Erythroblast (primary cell): ENCODE data around the gene SLCO4C1.

Source experiments
- GATA1 ChIP-seq: IDR thresholded peaks from 2 replicates; pipeline ENCODE4 v1.6.1; 2011; ENCODE audit warnings: low read depth, mild to moderate bottlenecking, control low read depth, low read length, moderate library complexity
- POLR2A ChIP-seq: IDR thresholded peaks from 2 replicates; pipeline ENCODE4 v1.6.1; 2011; ENCODE audit warnings: mild to moderate bottlenecking, low read length

DNA sequence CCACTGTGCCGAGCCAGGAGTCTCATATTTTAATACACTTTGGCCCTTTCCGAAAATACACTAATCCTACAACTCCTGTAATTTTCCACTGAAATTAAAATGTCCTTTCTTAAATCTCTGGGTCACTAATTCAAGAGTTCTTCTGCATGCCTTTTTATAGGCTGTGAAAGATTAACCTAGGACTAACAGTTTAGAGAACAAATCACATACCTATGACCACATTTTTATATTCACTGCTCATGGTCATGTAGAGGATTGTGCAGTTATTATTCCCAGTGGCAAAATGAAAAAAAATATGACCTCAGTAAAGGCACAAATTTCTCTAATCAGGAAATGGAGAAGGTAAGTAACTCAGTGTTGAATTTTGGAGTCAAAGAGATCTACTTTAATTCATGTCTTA, 33.4 kb downstream of the SLCO4C1 start:
- TF ChIP-seq POLR2A (no peak), GATA1 (no peak)
